ENCODE results near the gene CNKSR3.
"Not testable (repeated sequence)": the region's sequence is repeated elsewhere in the genome, so short reads cannot be mapped to it uniquely, and the experiment has no call there.

The CNKSR3 gene

GRCh38 chr6:154510144-154510905 lies at the start of gene CNKSR3:
Gene CNKSR3 (minus strand): TSS chr6:154510685. CDS start chr6:154510114, 571 bp downstream.
- peak; percentile 90 for DNase-seq (ENCODE audit: low spot score)

DNA sequence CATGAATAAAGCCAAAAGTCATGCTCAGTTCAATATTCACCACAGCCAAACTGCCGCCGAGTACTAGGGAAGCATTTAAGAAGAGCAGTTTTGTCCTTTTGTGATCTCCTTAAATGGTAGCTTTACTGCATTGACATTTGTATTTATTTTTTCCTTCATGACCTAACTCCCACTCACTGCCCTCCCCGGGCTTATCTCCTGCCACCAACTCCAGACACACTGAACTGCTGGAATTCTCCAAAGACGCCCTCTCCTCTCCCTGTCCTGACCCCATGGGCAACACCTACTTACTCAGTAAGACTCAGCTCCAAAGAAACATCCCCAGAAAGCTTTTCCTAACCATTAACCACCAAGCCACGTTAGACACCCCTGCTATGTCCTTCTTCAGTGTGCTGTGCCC lies 48.5 kb upstream of the CNKSR3 start:
- DNase-seq (ENCODE audit: low spot score): no peak

DNA sequence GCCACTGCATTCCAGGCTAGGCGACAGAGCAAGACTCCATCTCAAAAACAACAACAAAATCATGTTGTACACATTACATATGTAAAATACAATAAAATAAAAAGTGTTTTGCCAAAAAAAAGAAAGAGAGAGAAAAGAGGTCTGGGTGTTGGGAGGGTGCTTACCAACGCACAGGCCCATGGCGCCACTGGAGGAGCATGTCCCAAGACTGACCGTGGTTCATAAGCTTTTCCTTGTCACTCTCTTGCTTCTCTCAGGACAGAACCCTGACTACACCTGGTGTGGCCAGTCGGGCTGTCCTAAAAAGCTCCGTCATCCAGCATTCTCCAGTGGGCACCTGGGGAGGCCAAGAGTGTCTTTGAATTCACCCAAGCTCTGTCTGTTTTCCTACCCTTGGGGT lies 48.0 kb upstream of the CNKSR3 start:
- DNase-seq (ENCODE audit: low spot score): no peak

DNA sequence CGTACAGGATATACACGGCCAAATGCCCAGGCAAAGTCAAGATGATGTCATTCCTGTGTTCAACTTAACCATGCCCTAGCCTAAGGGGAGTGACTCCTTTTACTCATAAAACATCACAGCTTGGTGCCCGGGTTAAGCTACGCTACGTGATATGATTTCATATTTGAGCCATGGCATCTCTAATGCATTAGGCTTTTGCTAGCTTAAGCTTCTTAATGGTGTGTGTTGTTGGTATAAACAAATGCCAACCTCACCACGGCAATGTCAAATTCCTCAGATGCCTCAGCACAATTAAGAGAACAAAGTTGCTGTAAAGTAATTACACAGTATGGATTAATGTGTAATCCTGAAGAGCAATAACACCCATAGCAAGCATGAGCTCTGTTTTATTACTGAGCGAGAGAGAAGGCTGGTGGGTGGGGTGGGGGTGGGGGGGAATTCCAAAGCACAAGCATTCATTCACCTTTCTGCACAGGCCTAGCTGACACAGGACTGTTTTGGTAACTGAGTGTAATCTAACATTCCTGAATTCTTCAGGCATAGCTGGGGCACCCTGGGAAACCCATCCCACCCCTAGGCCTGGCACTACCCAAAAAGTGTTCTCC lies 44.7 kb upstream of the CNKSR3 start:
- no peak for DNase-seq (ENCODE audit: low spot score)

GRCh38 chr6:154554491-154554890 lies 44.0 kb upstream of the CNKSR3 start:
- DNase-seq (ENCODE audit: low spot score): no peak

GRCh38 chr6:154550779-154551178 lies 40.3 kb upstream of the CNKSR3 start:
- no peak for DNase-seq (ENCODE audit: low spot score)

DNA sequence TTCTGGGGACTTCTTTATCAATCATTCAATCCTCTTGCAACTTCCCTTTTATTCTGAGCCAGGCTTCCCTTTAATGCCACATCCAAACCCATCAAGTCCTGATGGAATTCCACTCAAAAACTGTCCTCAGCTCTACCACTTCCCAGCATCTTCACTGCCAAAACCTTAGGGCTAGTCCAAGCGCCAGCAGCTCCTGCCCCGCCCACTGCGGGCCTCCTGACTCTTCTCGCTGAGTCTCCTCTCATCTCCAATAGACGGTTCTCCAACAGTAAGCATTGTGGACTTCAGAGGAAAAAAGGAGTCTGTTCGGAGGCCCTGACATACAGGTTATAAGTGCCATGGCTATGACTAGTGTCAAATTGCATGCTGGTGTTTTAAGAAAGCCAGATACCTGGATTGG lies 38.7 kb upstream of the CNKSR3 start:
- DNase-seq (ENCODE audit: low spot score): no peak

GRCh38 chr6:154548130-154548830 lies 37.8 kb upstream of the CNKSR3 start:
- DNase-seq (ENCODE audit: low spot score): no peak

DNA sequence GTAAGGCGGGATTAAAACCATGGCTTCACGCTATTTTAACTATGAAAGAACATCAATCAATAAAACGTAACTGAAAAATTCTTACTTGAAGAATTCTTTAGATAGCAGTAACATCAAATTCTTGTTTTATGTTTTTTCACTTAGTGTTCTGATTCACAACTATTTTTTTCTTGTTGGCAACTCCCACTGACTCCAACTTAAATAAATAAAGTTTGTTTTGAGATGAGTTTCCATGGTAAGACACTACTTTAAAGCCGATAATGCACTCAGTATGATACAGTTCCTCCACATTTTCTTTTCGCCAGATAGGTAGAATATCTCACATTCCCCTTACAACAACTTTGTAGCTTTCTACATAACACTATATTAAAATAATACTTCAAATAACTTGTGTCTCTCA lies 33.1 kb upstream of the CNKSR3 start:
- no peak for DNase-seq (ENCODE audit: low spot score)

- no peak for DNase-seq (ENCODE audit: low spot score)
Measured at GRCh38 chr6:154542747-154543146, 32.3 kb upstream of the CNKSR3 start.

DNA sequence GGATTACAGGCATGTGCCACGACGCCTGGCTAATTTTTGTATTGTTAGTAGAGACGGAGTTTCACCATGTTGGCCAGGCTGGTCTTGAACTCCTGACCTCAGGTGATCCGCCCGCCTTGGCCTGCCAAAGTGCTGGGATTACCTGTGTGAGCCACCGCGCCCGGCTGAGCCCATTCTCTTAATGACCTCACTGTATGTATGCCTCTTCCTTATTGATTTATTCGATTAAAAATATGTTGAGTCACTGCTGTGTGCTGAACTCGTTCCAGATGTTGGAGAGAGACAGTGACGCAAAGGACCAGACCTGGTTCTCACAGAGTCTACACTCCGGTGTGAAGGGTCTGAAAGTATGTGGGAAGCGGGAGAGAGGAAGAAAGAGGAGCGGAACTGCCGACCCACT lies 31.4 kb upstream of the CNKSR3 start:
- DNase-seq (ENCODE audit: low spot score): not testable (repeated sequence)

DNA sequence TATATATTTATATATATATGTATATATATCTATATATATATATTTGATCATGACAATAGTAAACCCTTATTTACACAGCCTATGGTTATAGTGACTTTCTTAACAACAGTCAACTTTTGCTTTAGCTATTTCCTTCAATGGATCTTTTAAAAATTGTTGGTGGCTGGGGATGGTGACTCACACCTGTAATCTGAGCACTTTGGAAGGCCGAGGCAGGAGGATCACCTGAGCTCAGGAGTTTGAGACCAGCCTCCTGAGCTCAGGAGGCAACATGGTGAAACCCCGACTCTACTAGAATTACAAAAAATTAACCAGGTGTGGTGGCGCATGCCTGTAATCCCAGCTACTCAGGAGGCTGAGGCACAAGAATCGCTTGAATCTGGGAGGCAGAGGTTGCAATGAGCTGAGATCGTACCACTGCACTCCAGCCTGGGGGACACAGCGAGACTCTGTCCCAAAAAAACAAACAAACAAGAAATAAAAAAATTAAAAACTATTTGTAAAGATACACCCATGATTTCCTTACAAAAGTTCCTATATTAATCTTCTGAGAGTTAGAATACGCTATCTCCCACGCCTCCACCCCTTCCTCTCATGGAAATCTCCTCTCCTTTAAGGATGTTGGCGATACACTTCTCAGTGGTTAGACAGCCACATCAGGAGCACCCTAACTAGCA lies 29.2 kb upstream of the CNKSR3 start:
- DNase-seq (ENCODE audit: low spot score): no peak

GRCh38 chr6:154538640-154539191 lies 28.2 kb upstream of the CNKSR3 start:
- DNase-seq (ENCODE audit: low spot score): no peak

DNA sequence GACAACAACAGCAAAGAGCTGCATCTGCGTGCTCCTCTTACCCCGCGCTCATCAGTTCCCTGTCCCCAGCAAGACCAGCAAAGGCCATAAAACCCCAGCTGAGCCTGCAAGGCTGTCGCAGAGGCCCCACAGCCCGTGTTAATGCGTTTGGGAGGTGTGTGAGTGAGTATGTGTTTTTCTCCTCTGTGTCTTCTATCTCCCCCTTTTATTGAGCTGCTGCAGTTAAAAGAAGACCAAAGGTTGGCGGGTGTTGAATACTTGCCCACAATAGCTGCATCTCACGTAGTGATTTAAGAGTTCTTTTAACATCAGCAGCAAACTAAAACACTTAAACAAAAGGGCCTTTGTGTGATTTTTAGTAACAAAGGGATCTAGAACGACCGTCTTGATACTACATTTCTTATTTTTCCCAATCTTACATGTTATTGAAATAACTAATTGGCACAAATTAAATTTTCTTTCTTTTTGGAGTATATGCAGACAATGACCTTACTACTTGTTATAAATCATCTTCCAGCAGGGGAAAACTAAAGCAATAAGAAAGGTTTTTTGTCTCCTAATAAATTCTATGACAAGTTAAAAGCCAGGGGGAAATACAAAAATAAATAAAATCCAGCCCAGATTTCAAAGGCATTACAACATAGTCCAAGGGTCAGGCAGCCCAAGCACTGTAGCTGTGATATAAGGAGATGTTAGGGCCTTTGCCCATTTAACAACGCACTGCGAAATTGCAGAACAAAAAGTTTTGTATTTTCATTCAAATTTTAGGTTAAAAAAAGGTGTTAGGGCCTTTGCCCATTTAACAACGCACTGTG lies 27.2 kb upstream of the CNKSR3 start:
- DNase-seq (ENCODE audit: low spot score): no peak

DNA sequence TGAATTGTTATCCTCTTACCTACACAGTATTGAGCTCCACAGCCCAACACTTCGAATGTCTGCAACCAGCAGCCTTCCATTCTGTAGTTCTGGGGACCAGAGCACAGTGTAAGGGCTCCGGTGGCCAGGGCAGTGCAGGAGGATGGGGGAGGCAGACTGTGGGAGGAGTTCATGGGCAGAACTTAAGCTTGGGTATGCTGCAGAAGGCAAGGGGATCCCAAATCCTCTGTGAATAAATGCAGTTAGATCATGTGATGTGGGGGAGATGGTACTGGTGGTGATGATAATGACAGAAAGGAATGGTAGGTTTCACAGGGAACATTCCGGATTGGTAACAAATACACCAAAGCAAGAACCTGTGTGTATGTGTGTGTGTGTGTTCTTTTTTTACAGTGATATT lies 26.5 kb upstream of the CNKSR3 start:
- no peak for DNase-seq (ENCODE audit: low spot score)

- no peak for DNase-seq (ENCODE audit: low spot score)
Measured at GRCh38 chr6:154536255-154536654, 25.8 kb upstream of the CNKSR3 start.

DNA sequence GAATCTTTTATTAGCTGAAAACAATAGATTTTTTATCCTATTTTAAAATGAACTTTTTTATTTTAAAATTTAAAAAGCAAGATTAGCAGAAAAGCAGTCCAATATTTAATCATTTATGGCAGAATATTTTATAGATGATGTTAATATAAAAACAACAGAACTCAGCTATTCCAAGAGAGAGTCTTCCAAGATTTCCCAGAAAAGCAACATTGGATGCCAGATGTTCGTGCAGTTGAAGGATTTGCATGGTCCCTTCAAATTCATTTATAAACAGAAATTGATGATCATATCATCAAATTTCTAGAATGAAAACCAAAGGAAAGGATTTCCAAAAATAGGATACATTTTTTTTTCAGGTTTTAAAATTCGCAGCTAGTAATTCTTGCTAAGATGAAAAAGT lies 25.4 kb upstream of the CNKSR3 start:
- no peak for DNase-seq (ENCODE audit: low spot score)

DNA sequence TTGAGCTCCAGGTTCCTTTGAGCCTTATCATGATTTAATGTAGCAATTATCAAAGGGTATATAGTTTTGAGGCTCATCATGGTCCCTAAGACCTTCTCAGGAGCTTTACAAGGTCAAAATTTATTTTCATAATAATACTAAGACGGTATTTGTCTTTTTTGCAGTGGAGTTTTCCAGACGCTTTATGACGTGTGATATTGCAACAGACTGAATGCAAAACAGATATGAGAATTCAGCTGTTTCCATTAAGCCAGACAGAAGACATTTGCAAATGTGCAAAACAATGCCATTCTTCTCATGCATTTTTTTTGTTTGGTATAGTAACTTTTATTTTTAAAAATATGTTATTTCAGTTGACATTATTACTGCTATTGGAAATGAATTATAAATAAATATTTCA lies 24.7 kb upstream of the CNKSR3 start:
- DNase-seq (ENCODE audit: low spot score): no peak

GRCh38 chr6:154534531-154534930 lies 24.0 kb upstream of the CNKSR3 start:
- no peak for DNase-seq (ENCODE audit: low spot score)

DNA sequence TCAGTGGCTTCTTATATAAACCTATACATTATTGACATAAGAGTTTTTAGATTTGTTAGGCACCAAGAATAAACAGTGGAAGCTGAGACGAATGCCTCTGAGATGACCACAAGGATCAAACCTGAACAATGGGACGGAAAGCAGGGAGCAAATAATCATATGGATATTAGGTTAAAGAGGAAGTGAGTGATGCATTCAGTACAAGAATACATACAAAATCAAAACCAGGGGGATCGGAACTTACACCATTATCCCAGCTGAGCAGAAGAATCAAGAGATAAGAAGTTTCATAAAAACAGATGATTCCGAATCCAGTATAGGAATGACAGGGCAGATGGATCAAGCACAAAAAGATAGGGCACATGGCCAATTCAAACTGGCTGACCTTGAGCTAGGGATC lies 21.9 kb upstream of the CNKSR3 start:
- DNase-seq (ENCODE audit: low spot score): no peak

GRCh38 chr6:154529957-154530356 lies 19.5 kb upstream of the CNKSR3 start:
- no peak for DNase-seq (ENCODE audit: low spot score)

All from GM03348 (cell line).